ENCODE data around the gene DEFB110. TPM values are rescaled to one million over a fixed set of nuclear protein-coding genes. Genes with fewer than 3 reads are reported as not detected.

Gene DEFB110
- total RNA-seq, 3 donors from 2014 or later (not counting 1 experiment from before 2014, with no cell fraction given), result not detected

DNA sequence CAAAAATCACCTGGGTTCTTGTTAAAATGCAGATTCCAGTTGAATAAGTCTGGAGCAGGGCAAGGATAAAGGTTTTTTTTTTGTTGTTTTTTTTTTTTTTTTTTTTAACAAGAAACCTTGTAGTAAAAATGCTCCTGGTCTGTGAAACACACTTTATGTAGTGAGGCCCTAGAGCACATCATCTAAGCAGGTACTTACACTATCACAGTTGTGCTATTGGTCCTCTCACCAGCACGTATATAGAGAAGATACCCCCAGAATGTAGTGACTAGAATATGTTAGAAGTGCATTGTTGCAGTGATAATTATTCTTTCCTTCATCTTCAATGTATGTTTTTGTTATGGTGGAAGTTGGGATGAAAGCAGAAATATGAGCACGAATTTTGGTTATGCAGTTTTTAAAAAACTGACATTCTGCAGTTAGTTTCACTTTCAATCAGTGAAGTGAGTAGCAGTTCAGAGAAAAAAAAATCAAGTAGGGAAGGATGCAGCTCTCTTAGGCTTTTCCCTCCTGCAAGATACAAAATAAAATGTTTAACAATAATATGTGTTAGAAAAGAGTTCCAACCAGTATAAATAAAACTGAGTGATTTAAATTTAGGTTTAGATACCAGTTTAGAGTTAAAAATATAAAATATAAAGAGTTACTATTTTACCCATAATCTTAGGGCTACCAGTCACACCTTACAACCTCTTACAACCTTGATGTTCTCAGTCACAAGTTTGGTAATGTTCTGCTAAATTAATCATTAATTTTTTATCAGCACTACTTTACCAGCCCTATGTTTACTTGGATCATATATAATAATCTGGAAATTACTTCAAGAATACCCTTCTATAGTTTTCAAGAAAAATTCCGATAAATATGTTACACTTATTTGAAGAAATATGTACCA, 43.2 kb downstream of the DEFB110 start:
- Histone ChIP-seq H3K36me3 (ENCODE audit: control insufficient read depth, insufficient read depth, low read length) (no peaks in the 10 kb centered on the region), H3K4me1 (ENCODE audit: control insufficient read depth, insufficient read depth, low read length) (no peaks in the 10 kb centered on the region), H3K9me3 (ENCODE audit: control insufficient read depth, insufficient read depth, low read length) (peaks cover 4% of the 10 kb centered on the region), H3K27me3 (ENCODE audit: control insufficient read depth, insufficient read depth, low read length) (no peaks in the 10 kb centered on the region), H3K27ac (ENCODE audit: low read length) (no peak overlapping the region), H3K4me3 (ENCODE audit: low read length) (no peak overlapping the region)
- H3K36me3 Mint-ChIP-seq, result no peaks in the 10 kb centered on the region
- intact Hi-C loops (cut with micrococcal nuclease), result no loop called here
- TF ChIP-seq, protein P1, sequence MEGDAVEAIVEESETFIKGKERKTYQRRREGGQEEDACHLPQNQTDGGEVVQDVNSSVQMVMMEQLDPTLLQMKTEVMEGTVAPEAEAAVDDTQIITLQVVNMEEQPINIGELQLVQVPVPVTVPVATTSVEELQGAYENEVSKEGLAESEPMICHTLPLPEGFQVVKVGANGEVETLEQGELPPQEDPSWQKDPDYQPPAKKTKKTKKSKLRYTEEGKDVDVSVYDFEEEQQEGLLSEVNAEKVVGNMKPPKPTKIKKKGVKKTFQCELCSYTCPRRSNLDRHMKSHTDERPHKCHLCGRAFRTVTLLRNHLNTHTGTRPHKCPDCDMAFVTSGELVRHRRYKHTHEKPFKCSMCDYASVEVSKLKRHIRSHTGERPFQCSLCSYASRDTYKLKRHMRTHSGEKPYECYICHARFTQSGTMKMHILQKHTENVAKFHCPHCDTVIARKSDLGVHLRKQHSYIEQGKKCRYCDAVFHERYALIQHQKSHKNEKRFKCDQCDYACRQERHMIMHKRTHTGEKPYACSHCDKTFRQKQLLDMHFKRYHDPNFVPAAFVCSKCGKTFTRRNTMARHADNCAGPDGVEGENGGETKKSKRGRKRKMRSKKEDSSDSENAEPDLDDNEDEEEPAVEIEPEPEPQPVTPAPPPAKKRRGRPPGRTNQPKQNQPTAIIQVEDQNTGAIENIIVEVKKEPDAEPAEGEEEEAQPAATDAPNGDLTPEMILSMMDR (IDR thresholded peaks at IDR 0.05), result no peak
- no peak overlapping the region for H3K27ac Mint-ChIP-seq
- DNase-seq (no peak), ATAC-seq (no peak)
- 0% methylated on average over 1 of the region's 3 CpGs for WGBS (ENCODE audit: insufficient coverage)
- H3K9me3 Mint-ChIP-seq, result peaks cover 9 to 10% of the 10 kb centered on the region in 2 donors
- H3K4me1 Mint-ChIP-seq, result peaks cover 0 to 3% of the 10 kb centered on the region in 2 donors
- H3K4me3 Mint-ChIP-seq, result no peak overlapping the region
- no peaks in the 10 kb centered on the region for H3K27me3 Mint-ChIP-seq (ENCODE audit: low read depth in 2 of 2)

DNA sequence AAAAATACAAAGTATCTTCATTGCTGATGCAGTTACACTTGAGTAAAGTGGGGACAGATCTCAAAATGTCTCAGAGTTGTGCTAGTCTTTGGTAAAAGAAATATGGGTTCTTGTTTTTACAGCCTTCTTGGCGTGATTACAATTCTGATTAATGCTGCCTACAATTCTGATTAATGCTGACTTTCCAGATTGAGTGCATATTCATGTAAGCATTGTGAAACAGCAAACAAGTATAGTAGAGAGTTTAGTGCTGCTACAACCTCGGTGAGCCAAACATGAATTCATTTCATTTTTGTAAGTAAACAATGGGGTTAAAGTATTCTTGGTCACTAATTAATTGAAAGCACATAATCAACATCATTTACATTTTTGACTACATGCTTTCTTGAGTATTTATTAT, 52.2 kb downstream of the DEFB110 start, which contains the start of gene DEFB113:
DEFB113 (minus strand) TSS at position 21 of the 400 bp plus-strand sequence; CDS start at position 21, 0 bp downstream.
- intact Hi-C loops (cut with micrococcal nuclease), result no loop called here
- H3K4me1 Mint-ChIP-seq, result no peaks in the 10 kb centered on the region
- H3K27ac ChIP-seq (ENCODE audit: low read length), result no peak within 1 kb of the TSS

More for the DNA sequence above, 52.2 kb downstream of the DEFB110 start, which contains the start of gene DEFB113:
- DNase-seq (no peak), ATAC-seq (no peak)
- 96% methylated on average over 2 of the region's 2 CpGs for WGBS (ENCODE audit: insufficient coverage)
- H3K4me1 ChIP-seq (ENCODE audit: control insufficient read depth, insufficient read depth, low read length), result no peaks in the 10 kb centered on the region
- Mint-ChIP-seq H3K4me3 (no peak within 1 kb of the TSS), H3K36me3 (no peaks in the 10 kb centered on the region), H3K27me3 (ENCODE audit: low read depth in 2 of 2) (no peaks in the 10 kb centered on the region), H3K27ac (no peak within 1 kb of the TSS), H3K9me3 (peaks cover 2 to 8% of the 10 kb centered on the region in 2 donors)
- no peaks in the 10 kb centered on the region for H3K36me3 ChIP-seq (ENCODE audit: control insufficient read depth, insufficient read depth, low read length)
- H3K9me3 ChIP-seq (ENCODE audit: control insufficient read depth, insufficient read depth, low read length), result no peaks in the 10 kb centered on the region
- H3K27me3 ChIP-seq (ENCODE audit: control insufficient read depth, insufficient read depth, low read length), result no peaks in the 10 kb centered on the region
- no peak within 1 kb of the TSS for H3K4me3 ChIP-seq (ENCODE audit: low read length)
- TF ChIP-seq, protein P1 (IDR thresholded peaks at IDR 0.05), result no peak

Other genes with a start within 250 kb of the DEFB110 start
- not detected for gene PGK2, start 234.7 kb downstream of the DEFB110 start, total RNA-seq
- gene CRISP1, start 155.5 kb downstream of the DEFB110 start, total RNA-seq, result not detected
- not detected for gene DEFB114, start 57.8 kb downstream of the DEFB110 start, total RNA-seq
- gene DEFB113, start 52.4 kb downstream of the DEFB110 start, total RNA-seq, result not detected
- gene DEFB112, start 27.9 kb upstream of the DEFB110 start, total RNA-seq, result not detected